AG09319 (cell line): ENCODE measurements around the gene KCTD15.

Experiments used
- DNase-seq: peaks from one replicate; pipeline ENCODE4 v3.0.0-alpha.2; 2010; ENCODE audit warnings: low read depth; ENCODE audit errors: extremely low read depth
- TF ChIP-seq, protein P1 (sequence below): IDR thresholded peaks from 2 replicates; pipeline ENCODE4 v1.5.1; 2011; ENCODE audit warnings: low read depth, mild to moderate bottlenecking, inconsistent platforms, low read length, moderate library complexity

The KCTD15 gene

DNA sequence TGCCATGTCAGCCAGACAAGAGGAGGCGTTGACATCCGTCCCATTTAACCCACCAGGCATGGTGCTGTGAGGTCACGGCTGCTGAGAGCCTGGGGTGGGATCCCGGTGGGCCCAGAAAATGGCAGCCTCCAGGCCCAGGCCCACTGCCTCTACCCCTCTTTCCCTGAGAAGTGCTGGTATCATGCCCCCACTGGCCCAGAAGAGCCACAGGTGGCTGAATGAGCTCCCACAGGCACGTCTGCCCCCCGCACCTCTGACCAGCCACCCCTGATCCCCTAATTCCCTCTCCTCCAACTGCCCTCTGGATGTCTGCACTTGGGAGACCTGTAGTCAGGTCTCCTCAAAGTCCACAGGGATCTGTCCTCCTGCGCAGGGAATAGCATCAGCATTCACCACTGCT lies 37.3 kb upstream of the KCTD15 start:
- TF ChIP-seq, protein P1, sequence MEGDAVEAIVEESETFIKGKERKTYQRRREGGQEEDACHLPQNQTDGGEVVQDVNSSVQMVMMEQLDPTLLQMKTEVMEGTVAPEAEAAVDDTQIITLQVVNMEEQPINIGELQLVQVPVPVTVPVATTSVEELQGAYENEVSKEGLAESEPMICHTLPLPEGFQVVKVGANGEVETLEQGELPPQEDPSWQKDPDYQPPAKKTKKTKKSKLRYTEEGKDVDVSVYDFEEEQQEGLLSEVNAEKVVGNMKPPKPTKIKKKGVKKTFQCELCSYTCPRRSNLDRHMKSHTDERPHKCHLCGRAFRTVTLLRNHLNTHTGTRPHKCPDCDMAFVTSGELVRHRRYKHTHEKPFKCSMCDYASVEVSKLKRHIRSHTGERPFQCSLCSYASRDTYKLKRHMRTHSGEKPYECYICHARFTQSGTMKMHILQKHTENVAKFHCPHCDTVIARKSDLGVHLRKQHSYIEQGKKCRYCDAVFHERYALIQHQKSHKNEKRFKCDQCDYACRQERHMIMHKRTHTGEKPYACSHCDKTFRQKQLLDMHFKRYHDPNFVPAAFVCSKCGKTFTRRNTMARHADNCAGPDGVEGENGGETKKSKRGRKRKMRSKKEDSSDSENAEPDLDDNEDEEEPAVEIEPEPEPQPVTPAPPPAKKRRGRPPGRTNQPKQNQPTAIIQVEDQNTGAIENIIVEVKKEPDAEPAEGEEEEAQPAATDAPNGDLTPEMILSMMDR: no peak
- DNase-seq: no peak

- TF ChIP-seq, protein P1: no peak
- DNase-seq: no peak
Observed at GRCh38 chr19:33763633-33764371, 32.9 kb upstream of the KCTD15 start.

GRCh38 chr19:33766623-33767022 lies 30.0 kb upstream of the KCTD15 start:
- TF ChIP-seq, protein P1: no peak
- no peak for DNase-seq

DNA sequence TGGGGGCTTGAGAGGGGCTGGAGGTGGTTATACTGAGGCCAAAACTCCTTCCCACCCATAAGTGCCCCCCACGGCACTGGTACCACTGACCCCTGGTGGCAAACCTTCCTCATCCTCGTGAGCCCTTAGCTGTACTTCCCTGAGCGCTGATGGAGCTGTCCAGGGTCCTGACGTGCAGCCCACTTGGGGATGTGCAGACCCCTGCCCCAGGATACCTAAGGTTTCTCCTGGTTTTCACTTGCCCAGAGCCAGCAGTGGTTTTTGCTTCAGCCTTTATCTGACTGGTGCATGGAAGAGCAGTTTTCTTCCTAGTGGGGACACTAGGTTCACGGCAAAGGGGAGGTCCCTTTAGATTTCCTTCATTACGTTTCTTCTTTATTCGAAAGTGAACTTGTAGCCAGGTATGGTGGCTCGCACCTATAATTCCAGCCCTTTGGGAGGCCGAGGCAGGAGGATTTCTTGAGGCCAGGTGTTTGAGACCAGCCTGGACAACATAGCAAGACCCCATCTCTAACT lies 28.7 kb upstream of the KCTD15 start:
- TF ChIP-seq, protein P1: peak; percentile 13
- no peak for DNase-seq

DNA sequence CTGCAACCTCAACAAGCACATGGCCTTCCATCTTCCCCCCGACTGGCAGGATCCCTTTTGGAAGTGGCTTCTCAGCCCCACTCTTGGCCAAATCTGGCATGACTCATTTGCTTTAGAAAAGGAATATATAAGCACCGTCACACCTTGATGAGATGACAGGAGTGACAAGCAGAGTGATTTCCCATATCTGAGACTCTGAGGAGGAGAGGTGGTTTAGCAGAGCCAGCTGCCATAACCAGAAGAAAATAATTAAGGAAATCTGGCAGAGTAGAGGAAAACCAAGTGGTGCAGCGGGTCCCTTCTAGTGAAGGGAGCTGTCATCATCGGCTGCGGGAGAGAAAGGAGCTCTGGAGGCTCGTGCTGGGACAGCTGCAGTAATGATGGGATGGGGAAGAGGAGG lies 27.5 kb upstream of the KCTD15 start:
- DNase-seq: no peak
- TF ChIP-seq, protein P1: no peak

DNA sequence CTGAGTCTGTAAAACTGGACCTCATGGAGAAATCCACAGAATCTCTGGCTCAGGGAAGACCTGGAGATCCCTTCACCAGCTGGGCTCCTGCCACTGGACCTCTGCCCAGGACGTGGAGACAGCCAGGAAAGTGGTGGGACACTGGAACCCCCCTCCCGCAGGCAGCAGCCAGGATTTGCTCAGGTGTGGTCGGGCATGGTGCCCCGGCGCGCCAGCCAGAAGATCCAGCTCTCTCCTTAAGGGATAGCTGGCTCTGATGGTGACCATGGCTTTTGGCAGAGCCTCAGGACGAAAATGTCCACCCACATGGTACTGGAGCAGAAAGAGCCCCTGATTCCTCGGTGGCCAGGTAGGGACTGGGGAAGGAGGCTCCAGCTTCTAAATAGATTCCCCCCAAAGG lies 26.6 kb upstream of the KCTD15 start:
- TF ChIP-seq, protein P1: no peak
- no peak for DNase-seq

GRCh38 chr19:33771384-33772101 lies 25.1 kb upstream of the KCTD15 start:
- peak; percentile 22 for DNase-seq
- TF ChIP-seq, protein P1: peak; percentile 81
